Cardiac muscle cell (in vitro differentiated cells and primary cell): Measurements from ENCODE around the gene FAF1. TPM values are rescaled to one million over a fixed set of nuclear protein-coding genes. Genes with fewer than 3 reads are reported as not detected.
A peak's percentile ranks its signal among the peaks of the same experiment; 100 is the strongest.

Source experiments
- DNase-seq, 2 donors: peaks; one replicate each; pipeline versions ENCODE4 v3.0.0 to v3.0.0-alpha.2; 2010 to 2017; ENCODE audit warnings: low read depth in 1 of 2, low spot score in 1 of 2
- H3K27ac ChIP-seq: fragments of 200-600 bp; sonication (generic); 2 replicates; pipeline ENCODE4 v1.5.1; 2016
- H3K27me3 ChIP-seq: fragments of 200-600 bp; sonication (generic); 2 replicates; pipeline ENCODE4 v1.6.0; 2016; ENCODE audit warnings: control low read depth
- H3K36me3 ChIP-seq: fragments of 200-600 bp; sonication (generic); 2 replicates; pipeline ENCODE4 v1.5.1; 2016; ENCODE audit warnings: control low read depth
- H3K4me1 ChIP-seq: fragments of 200-600 bp; sonication (generic); 2 replicates; pipeline ENCODE4 v1.8.1; 2017; ENCODE audit warnings: low read depth, mild to moderate bottlenecking, mixed run types
- H3K4me3 ChIP-seq: fragments of 200-600 bp; sonication (generic); 2 replicates; pipeline ENCODE4 v1.5.1; 2016; ENCODE audit warnings: mild to moderate bottlenecking
- H3K9me3 ChIP-seq: fragments of 200-600 bp; sonication (generic); 2 replicates; pipeline ENCODE4 v1.5.1; 2017; ENCODE audit warnings: low read depth, mild to moderate bottlenecking, control low read depth
- polyA plus RNA-seq: library from polyadenylated mRNA; unstranded; fragments of >200 nt; fragmentation: Nextera tagmentation; extraction: Ambion mirVana; gene quantifications from 2 replicates; pipeline ENCODE4 v1.2.1, GENCODE V29; 2016
- total RNA-seq: library from RNA; depleted of rRNA; stranded (reverse); fragments of >200 nt; gene quantifications from 2 replicates; pipeline ENCODE4 v1.2.3, GENCODE V29; 2016
- TF ChIP-seq, protein P1 (sequence below): IDR thresholded peaks from 2 replicates; pipeline ENCODE4 v1.5.1; 2012; ENCODE audit warnings: low read depth, mild to moderate bottlenecking, low read length

FAF1 gene
- total and polyA plus RNA-seq, 2 experiments from 2014 or later = 24.3 to 76.7 TPM

GRCh38 chr1:50420689-50421365, 539.2 kb downstream of the FAF1 start:
- TF ChIP-seq, protein P1, sequence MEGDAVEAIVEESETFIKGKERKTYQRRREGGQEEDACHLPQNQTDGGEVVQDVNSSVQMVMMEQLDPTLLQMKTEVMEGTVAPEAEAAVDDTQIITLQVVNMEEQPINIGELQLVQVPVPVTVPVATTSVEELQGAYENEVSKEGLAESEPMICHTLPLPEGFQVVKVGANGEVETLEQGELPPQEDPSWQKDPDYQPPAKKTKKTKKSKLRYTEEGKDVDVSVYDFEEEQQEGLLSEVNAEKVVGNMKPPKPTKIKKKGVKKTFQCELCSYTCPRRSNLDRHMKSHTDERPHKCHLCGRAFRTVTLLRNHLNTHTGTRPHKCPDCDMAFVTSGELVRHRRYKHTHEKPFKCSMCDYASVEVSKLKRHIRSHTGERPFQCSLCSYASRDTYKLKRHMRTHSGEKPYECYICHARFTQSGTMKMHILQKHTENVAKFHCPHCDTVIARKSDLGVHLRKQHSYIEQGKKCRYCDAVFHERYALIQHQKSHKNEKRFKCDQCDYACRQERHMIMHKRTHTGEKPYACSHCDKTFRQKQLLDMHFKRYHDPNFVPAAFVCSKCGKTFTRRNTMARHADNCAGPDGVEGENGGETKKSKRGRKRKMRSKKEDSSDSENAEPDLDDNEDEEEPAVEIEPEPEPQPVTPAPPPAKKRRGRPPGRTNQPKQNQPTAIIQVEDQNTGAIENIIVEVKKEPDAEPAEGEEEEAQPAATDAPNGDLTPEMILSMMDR = no peak
- no peaks in the 10 kb centered on the region for H3K36me3 ChIP-seq
- H3K4me1 ChIP-seq = no peaks in the 10 kb centered on the region
- peak overlapping the region; percentile 2 for H3K4me3 ChIP-seq
- no peak overlapping the region for H3K27ac ChIP-seq
- peaks cover 100% of the 10 kb centered on the region for H3K27me3 ChIP-seq
- no peaks in the 10 kb centered on the region for H3K9me3 ChIP-seq
- peak in 1 of 2 donors; percentile 48 for DNase-seq

DNA sequence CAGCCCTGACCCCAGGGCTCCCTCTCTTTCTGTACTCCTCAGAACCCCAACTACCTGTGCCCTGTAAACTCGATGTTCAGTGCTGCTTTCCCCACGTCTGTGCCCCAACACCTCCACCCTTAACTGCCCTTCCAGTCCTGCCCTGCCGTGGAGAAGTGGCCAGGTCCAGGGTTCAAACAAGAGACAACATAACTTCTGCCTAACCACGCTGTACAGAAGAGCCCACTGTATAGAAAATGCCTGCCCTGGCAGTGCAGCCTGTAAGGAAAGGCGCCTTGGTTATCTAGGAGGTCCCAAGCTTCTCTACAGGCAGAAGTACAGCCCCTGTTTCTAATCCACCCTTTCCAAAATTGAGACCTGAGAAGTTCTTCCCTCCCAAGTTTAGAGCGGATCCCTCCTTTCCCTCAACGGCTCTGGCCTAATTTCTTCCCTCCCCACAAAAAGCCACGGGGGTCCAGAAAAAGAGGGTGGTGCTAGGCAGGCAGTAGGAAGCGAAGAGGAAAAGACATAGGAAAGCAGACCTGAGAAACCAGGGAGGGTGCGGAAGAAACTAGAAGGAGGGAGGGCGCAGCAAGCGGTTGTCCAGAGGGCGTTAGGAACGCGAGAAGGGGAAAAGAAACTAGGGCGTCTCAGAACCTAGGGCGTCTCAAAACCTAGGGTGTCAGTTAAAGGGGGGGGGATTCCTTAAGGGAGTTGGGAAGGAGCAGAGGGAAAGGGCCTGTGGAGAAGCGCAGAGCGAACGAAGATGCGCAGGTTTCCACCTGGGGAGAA, 540.0 kb downstream of the FAF1 start:
- no peaks in the 10 kb centered on the region for H3K9me3 ChIP-seq
- H3K27ac ChIP-seq = no peak overlapping the region
- peaks cover 100% of the 10 kb centered on the region for H3K27me3 ChIP-seq
- H3K36me3 ChIP-seq = no peaks in the 10 kb centered on the region
- H3K4me3 ChIP-seq = no peak overlapping the region
- no peaks in the 10 kb centered on the region for H3K4me1 ChIP-seq
- DNase-seq = no peak
- TF ChIP-seq, protein P1 = no peak

DNA sequence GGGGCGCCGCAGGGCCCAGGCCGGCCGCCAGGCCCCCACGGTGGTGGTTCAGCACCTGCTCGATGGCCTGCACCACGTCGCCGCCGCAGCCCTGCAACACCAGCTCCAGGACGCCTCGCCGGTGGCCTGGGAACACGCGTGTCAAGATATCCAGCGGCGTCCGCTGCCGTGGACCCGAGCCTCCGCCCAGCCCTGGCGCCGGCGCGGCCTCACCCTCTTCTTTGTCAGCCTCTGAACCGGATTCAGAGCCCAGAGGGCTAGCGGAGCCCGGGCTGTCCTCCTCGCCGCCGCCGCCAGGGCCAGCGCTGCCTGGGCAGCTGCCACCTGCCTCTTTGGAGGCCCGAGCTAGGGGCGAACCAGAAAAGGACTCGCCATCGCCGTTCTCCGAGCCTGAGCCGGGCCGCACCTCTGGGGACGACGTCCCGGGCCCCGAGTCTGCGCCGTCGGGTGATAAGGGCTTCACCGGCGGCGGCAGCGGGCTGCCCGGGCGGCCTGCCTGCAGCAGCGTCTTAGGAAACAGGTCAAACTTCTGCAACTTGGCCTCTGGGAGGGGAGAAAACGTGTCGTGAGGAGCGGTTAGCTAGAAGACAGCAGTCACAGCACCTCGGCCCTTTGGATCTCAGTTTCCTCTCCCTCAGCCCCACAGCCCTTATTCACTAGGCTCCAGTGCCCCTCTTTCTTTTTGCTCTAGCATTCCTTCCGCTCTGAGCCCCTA, 540.7 kb downstream of the FAF1 start:
- TF ChIP-seq, protein P1 = no peak
- peaks cover 100% of the 10 kb centered on the region for H3K27me3 ChIP-seq
- no peaks in the 10 kb centered on the region for H3K4me1 ChIP-seq
- no peak overlapping the region for H3K27ac ChIP-seq
- H3K4me3 ChIP-seq = peak overlapping the region; percentile 8
- no peaks in the 10 kb centered on the region for H3K9me3 ChIP-seq
- DNase-seq = no peak
- no peaks in the 10 kb centered on the region for H3K36me3 ChIP-seq

DNA sequence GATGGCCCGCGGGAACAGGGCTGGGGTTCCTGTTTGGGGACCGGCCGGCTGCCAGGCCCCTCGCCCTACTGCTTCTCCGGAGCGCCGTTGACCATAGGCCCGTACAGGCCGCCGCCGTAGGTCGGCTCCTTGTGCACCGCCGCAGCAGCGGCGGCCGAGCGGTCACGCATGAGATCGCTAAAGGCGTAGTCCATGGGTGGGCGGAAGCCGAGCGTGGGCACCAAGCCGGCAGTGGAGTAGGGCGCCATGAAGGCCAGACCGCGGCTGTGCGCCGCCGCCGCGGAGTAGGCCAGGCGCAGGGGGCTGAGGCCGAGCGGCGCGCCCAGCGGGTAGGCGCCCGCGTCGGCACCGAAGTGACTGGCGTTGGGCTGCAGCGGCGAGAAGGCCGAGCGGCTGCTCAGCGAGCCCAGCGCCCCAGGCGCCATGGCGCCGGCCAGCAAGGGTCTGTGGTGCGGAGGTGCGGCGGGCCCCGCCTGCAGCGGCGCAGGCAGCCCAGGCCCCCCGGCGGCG, 541.4 kb downstream of the FAF1 start:
- peaks cover 100% of the 10 kb centered on the region for H3K27me3 ChIP-seq
- DNase-seq = peak; percentile 22 to 61
- H3K4me3 ChIP-seq = peak overlapping the region; percentile 33
- no peak overlapping the region for H3K27ac ChIP-seq
- H3K36me3 ChIP-seq = no peaks in the 10 kb centered on the region
- TF ChIP-seq, protein P1 = no peak
- H3K9me3 ChIP-seq = no peaks in the 10 kb centered on the region
- H3K4me1 ChIP-seq = no peaks in the 10 kb centered on the region

DNA sequence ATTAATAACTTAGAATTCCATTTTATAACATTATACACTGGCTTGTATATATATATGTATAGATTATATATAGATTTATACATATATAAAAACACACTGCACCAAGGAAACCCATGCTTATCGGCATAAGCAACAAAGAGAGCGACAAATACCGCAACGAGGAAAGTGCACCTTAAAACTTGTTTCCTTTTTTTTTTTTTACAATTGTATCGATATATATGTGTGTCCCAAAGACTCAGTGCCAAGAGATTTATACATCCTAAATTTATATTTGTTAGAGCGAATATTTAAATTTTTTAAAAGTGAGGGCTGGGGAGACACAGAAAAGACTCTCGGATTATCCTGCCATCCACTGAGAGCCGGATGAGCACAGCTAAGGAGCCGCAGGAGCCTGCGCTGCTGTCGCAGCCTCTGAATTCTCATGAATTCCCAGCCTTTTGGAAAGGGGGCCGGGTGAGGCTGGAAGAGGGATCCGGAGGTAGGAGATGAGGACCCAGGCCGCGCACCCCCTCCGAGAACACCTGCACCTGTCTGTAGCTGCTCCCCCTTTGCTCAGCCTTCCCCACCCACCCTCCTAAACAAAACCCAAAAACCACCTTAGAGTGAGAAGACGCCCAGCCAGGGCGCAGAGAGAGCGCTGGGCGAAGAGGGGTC, 542.0 kb downstream of the FAF1 start:
- H3K36me3 ChIP-seq = no peaks in the 10 kb centered on the region
- H3K9me3 ChIP-seq = no peaks in the 10 kb centered on the region
- H3K4me3 ChIP-seq = peak overlapping the region; percentile 33
- no peak for DNase-seq
- H3K4me1 ChIP-seq = no peaks in the 10 kb centered on the region
- H3K27ac ChIP-seq = no peak overlapping the region
- TF ChIP-seq, protein P1 = no peak
- H3K27me3 ChIP-seq = peaks cover 100% of the 10 kb centered on the region
